Skeletal muscle cell (primary cell): ENCODE measurements around the gene ZKSCAN8.
"Not testable (repeated sequence)": the region's sequence is repeated elsewhere in the genome, so short reads cannot be mapped to it uniquely, and the experiment has no call there.

Source experiments
- DNase-seq: peaks from one replicate; pipeline ENCODE4 v3.0.0-alpha.2; 2010; ENCODE audit warnings: low read depth
- H3K4me3 ChIP-seq: 2 replicates; pipeline ENCODE4 v1.5.1; 2011; ENCODE audit warnings: low read depth, mild to moderate bottlenecking, control low read depth, low read length, moderate library complexity

ZKSCAN8 gene

DNA sequence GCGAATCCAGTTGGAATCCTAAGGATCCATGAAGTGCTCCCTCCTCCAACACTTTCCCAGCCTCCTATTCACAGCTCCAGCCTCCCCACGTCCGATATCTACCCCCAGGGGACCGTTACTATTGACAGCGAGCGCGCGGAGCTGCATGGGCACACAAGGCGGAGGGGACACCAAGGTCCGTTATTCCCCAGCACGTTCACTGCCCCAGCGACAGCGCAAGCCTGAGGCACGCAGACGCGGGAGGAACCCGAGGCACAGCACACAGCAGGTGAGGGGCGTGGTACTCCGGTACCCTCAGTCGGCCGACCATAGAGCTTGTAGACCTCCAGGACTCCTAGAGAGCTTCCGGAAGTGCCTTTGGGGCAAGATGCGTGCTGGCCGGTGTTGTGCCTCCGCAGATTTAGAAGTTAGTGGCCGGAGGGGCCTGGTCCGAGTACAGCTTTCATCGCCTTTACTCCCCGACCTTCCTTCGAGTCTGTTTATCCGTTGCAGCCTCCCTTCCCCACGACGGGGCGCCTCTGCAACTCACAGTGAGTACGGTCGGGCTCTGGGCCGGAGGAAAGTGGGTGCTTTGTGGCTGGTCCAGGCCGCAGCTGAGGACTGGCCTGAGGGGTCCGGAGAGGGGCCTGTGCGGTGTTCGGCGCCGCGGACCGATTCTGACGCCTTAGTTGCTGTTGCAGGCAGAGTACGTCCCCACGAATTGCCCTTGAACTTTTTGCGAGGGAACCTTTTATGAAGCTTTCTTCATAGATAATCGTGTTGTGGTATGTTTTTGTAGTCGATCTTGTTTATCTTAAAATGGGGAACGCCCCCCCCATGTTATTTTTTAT lies at the start of gene ZKSCAN8:
Gene ZKSCAN8 (plus strand): TSS at position 384 of the 830 bp plus-strand sequence. CDS start 6,525 bp downstream, outside the sequence.
- H3K4me3 ChIP-seq, result peak within 1 kb of the TSS; percentile 79
- DNase-seq, result peak; percentile 57

DNA sequence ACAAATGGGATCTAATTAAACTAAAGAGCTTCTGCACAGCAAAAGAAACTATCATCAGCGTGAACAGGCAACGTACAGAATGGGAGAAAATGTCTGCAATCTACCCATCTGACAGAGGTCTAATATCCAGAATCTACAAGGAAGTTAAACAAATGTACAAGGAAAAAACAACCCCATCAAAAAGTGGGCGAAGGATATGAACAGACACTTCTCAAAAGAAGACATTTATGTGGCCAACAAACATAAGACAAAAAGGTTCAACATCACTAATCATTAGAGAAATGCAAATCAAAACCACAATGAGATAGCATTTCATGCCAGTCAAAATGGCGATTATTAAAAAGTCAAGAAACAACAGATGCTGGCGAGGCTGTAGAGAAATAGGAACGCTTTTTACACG lies 39.5 kb upstream of the ZKSCAN8 start:
- DNase-seq, H3K4me3 ChIP-seq: not testable (repeated sequence)

DNA sequence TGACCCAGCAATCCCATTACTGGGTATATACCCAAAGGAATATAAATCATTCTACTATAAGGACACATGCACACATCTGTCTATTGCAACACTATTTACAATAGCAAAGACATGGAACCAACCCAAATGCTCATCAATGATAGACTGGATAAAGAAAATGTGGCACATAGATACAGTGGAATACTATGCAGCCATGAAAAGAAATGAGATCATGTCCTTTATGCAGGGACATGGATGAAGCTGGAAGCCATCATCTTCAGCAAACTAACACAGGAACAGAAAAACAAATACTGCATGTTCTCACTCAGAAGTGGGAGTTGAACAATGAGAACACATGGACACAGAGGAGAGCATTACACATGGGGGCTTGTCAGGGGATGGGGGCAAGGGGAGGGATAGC lies 39.0 kb upstream of the ZKSCAN8 start:
- H3K4me3 ChIP-seq, DNase-seq: not testable (repeated sequence)

DNA sequence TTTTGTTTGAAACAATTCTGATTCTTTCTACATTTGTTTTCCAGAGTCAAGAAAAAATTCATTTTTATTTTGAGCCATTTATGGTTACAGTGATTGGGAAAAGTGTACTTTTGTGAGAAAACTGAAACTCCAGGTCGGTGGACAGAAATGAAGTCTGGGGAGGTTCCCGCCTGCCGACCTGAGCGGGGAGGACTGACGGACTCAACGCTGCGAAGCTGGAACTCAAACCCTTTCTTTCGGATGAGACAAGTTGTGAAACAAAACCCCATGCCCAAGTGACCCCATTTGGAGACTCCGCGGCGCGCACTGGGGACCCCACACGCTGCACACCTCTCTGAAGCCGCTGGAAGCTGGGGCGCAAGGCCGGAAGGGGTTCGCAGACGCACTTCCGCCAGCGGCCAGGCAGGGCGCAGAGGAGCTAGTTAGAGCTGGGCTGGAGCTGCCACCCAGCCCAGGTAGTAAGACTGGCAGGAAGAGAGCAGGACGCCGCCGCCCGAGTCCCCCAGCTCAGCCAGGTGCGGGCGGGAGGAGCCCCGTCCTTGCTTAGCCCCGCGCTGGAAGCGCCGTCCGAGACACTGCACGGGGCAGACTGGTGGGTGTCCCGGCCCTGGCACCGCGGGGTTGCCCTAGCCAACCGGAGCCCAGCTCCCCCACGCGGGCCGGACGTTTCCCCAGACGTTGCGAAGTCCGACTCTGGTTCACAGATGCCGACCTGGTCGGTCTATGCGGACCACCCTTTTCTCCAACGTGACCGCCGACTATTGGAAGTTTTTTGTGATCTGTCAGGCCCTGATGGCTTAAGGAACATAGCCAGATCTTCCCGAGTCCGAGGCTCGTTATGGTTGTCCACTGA lies 37.1 kb upstream of the ZKSCAN8 start:
- H3K4me3 ChIP-seq, result peak overlapping the region; percentile 73
- peak; percentile 29 for DNase-seq

DNA sequence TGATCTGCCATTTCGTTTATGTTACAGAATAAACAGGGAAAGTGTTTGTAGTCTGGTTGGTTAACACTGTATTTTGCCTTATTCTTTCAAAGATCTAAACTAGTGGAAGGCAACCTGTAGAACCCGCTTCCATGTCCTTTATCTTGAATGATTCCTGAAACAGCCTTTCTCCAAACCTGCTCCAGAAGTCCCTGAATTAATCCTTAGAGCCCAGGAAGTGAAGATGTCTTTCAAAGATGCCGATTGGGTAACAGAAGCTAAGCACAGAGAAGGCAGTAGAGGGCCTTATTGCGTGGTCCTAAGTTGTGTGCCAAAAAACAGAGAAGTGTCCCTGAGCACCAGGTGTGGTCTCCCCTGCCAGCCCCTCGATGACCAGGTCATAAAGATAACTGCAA lies 36.4 kb upstream of the ZKSCAN8 start:
- H3K4me3 ChIP-seq, result peak overlapping the region; percentile 73
- no peak for DNase-seq

DNA sequence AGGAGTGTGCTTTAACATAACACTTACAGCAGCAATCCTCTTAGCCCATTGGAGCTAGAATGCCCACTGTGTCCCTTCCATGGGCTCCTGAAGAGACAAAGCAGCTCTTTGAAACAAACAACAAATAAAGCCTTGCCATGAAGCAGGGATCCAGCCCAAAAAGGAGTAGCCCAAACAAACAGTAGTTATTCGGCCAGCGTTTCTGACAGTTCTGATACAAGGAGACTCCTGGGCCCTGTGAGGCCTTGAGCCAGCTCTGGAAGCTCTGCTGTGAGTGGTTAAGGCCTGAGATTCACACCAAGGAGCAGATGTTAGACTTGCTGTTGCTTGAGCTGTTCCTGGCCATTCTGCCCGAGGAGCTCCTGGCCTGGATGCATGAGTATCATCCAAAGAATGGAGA lies 34.2 kb upstream of the ZKSCAN8 start:
- H3K4me3 ChIP-seq, result no peak overlapping the region
- no peak for DNase-seq

DNA sequence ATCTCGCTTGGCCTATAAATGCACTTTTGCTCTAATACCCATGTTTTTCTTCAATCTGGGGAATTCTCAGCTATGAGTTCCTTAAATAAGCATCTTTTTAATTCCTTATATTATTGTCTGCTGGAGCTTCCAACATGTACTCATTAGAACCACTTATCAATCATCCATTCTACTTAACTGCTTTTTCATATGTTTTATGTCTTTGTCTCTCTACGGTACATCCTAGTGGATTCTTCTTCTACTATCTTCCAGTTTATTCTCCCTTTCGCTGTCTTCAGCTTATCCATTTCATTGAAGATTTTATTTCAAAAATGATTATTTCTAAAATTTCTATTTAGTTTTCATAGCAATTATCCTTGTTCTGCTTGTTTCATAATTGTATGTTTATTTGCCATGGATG lies 29.7 kb upstream of the ZKSCAN8 start:
- H3K4me3 ChIP-seq, result no peak overlapping the region
- DNase-seq, result no peak

DNA sequence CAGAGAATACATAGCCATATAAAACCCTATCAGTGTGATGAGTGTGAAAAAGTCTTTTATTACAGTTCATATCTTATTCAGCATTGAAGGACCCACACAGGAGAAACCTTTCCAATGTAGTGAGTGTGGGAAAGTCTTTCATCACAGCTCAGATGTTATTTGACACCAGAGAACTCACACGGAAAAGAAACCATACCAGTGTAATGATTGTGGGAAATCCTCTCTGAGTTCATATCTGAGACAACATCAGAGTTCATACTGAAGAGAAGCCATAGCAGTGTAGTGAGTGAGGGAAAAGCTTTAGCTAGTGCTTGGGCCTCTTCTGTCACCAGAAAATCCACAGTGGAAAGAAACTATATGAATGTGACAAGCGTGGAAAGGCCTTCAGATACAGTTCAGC lies 25.9 kb upstream of the ZKSCAN8 start:
- H3K4me3 ChIP-seq, result no peak overlapping the region
- DNase-seq, result no peak

DNA sequence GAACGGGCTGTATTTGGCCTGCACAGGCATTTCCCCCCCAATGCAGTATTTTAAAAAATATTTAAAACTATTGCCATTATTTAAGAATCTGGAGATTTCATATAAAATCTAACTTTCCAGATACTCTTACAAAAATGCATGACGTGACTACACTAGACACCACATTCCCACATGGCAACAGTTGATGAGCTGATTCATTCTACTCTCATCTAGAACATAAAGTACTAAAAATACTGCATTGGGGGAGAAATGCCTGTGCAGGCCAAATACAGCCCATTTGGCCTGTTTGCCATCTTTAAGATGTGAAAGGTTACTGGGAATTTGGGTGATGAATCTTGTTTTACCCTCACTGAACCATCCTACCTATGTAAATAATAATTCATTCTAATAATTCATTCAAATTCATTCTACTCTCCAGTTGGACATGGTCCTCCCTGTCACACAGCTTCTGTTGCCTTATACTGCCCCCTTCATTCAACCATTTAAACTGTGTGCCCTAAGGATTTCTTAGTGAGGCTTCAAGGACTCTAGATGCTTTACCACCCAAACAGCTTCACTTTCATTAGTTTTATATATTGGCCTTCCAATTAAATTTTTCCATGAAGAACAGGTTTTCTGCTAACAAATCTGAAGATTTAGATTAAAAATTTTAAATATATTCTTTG lies 24.2 kb upstream of the ZKSCAN8 start:
- H3K4me3 ChIP-seq, result no peak overlapping the region
- no peak for DNase-seq

DNA sequence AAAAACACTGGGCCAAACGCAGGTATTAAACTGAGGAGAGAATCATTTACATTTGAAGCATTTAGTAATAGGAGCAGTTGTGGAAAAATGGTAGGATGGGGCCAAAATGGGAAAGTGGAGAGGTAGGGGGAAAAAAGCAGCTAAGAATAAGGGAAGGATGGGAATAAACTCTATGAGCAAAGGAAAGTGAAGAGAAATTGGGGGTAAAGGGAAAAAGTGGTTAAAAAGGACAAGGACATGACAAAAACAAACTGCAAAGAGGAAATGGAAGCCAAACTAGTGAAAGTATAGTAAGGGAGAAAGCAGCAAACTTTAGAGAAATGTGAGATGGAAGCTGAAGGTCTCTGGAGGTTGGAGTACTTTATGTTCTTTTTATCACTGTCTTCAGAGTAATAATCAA lies 23.5 kb upstream of the ZKSCAN8 start:
- DNase-seq, result no peak
- H3K4me3 ChIP-seq, result no peak overlapping the region

DNA sequence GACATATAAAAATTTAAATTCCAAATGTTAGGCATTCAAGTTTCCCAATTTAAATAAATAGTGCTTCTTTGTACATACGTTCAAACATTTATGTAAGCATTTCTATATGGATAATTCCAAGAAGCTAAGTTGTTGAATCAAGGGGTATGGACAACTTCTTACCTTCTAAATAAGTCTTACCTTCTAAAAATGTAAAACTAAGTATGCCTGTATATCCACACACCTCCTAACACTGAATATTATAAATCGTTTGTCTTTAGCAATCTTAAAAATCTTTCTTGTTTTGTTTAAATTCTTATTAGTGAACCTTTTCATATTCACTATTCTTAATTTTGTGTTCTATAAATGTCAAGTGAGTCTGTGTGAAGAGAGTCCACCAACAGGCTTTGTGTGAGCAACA lies 19.8 kb upstream of the ZKSCAN8 start:
- H3K4me3 ChIP-seq, result no peak overlapping the region
- DNase-seq, result no peak

DNA sequence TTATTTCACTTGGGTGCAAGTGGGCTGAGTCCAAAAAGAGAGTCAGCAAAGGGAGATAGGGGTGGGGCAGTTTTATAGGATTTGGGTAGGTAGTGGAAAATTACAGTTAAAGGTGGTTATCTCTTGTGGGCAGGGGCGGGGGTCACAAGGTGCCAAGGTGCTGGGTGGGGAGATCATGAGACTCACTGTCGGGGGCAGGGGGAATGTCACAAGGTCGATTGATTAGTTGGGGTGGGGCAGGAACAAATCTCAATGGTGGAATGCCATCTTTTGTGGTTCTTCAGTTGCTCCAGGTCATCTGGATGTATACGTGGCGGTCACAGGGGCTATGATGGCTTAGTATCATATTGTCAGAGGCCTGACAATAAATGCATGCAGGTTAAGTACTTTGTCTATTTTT lies 19.4 kb upstream of the ZKSCAN8 start:
- not testable (repeated sequence) for DNase-seq, H3K4me3 ChIP-seq

DNA sequence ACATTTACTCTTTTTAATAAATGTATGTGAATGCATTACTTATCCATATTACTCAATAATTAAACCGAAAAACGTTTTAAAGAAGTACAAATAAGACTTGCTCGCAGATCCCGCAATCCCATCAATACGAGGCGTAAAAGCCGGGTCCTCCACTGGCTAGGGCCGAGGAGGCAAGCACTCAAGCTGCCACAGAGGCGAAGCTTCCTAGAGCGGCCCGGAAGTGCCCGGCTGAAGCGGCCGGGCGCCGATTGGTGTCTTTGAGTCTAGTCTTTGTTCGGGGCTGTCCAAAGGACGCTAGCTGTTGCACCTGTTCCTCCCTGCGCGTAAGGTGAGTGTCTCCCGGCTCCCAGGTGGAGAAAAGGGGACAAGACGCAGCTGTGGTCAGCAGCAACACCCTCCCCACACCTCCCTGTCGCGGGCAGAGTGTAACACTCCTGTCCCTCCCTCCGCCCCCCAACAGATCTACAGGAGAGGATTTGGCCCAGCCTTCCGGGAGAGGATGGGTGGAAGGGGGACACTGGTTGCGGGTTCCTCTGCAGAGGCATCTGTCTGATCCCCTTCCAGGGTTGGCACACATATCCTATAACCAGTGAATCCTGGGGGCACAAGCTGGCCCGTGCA lies 17.2 kb upstream of the ZKSCAN8 start, which contains the start of gene ZSCAN16:
Gene ZSCAN16 (plus strand): TSS at position 260 of the 621 bp plus-strand sequence. CDS start 835 bp downstream, outside the sequence.
- peak within 1 kb of the TSS; percentile 66 for H3K4me3 ChIP-seq
- DNase-seq, result no peak

DNA sequence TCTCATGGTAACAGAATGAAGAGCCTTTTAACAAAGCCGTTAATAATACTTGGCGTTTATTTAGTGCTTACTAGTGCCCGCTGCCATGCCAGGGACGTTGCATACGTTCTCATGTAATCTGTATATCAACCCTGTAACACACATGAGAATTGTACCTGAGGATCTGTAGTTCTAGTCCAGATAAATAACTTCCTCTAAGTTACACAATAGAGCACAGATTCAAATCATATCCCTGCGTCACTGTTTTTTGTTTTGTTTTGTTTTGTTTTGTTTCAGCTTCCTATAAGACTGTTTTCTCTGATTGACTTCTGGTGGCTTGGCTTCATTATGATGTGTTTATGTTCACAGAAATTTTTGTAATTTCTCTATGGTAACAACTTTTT lies 16.7 kb upstream of the ZKSCAN8 start:
- DNase-seq, result no peak
- H3K4me3 ChIP-seq, result peak overlapping the region; percentile 66

DNA sequence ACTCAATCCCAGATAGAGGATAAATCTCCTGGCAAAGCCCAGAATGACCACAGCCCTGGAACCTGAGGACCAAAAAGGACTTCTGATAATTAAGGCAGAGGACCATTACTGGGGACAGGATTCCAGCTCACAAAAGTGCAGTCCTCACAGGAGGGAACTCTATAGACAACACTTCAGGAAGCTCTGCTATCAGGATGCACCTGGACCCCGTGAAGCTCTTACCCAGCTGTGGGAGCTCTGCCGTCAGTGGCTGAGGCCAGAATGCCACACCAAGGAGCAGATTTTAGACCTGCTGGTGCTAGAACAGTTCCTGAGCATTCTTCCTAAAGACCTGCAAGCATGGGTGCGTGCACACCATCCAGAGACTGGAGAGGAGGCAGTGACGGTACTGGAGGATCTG lies 16.3 kb upstream of the ZKSCAN8 start:
- no peak overlapping the region for H3K4me3 ChIP-seq
- no peak for DNase-seq

DNA sequence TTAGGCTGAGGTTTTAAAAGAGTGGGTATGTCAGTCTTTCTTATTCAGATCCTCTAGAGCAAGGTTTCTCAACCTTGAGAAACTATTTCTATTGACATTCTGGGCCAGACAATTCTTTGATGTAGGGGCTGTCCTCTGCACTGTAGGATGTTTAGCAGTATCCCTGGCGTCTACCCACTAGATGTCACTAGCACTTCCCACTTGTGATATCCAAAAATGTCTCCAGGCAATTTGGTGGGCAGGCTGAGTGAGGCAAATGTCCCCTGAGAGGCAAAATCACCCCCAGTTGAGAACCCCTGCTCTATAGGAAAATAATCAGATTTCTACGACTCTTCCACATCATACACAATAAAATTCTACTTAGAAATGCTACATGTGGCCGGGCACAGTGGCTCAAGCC lies 7.7 kb upstream of the ZKSCAN8 start:
- no peak for DNase-seq
- no peak overlapping the region for H3K4me3 ChIP-seq

DNA sequence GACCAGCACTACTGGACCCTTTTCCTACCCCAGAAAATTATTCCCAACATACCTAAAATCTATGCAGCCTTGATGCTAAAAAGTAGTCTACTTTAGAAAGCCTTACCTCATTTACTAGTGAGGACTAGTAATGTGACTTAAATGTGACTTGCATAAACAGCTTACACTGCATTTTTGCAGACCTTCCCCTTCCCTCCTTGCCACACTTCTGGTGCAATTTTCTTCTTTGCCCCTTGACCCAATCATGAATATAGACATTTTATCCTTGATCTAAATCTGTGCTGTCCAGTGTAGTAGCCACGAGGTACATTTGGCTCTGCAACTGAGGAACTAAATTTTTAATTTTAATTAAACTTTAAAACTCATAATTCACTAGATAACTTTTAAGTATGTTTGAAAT lies 7.0 kb upstream of the ZKSCAN8 start:
- no peak for DNase-seq
- H3K4me3 ChIP-seq, result no peak overlapping the region

DNA sequence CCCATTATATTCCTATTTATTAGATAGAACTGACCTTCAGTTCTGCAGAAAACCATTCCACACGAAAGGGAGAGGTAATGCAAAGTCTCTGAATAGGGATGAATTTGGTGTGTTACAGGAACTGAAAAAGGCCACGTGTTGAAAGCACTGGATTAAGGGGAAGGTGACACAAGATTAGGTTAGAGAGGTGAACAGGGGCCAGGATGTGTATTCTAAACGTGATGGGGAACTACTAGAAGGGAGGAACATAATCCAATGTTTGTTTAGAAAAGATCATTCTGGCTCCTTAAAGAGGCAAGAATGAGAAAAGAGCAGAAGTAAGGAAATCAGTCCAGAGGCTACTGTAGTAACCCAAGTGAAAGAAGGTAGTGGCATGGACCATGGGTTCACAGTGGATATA lies 6.3 kb upstream of the ZKSCAN8 start:
- no peak overlapping the region for H3K4me3 ChIP-seq

More for the DNA sequence above, 6.3 kb upstream of the ZKSCAN8 start:
- DNase-seq, result no peak
